Activated CD4-positive, alpha-beta T cell treated with anti-CD3 and anti-CD28 coated beads, Interleukin-2, amount 50 U/mL, for 1 hour (primary cell): ENCODE results near the gene ACBD7.

ENCODE experiments used
- DNase-seq: peaks from one replicate; pipeline ENCODE4 v3.0.0-alpha.2; 2020

Gene ACBD7

GRCh38 chr10:15084502-15084922 is 4.1 kb downstream of the ACBD7 start:
- DNase-seq, result no peak

DNA sequence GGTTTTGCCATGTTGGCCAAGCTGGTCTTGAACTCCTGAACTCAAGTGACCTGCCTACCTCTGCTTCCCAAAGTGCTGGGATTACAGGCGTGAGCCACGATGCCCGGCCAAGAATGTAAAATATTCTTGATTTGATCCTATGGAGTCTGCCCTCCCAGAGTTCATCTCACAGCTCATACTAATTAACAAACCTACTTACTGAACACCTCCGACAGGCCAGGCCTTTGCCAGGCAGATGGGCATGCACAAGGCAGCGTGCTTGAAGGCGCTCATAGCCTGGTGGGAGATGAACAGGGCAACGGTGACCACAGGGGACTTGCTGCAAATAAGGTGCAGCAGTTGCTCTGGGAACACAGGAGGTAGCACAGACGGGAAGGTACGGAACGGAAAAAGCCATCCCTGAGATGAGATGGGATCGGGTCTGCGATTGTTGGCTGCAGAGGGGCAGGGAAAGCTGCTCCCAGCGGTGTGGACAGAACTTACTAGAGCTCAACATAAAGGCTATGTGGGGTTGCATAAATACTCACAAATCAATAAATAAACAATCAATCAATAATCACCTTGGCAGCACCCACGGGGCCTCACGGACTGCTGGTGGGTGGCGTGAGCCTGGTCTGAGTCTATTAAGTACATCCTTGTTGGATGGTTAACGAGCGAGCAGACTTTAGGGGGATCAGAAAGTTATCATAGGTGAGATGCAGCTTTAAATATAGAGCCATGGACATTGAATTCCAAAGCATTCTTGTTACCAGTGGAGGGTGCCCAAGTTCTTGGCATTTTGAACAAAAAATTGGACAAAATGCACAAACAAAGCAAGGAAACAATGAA is 4.7 kb downstream of the ACBD7 start:
- no peak for DNase-seq

DNA sequence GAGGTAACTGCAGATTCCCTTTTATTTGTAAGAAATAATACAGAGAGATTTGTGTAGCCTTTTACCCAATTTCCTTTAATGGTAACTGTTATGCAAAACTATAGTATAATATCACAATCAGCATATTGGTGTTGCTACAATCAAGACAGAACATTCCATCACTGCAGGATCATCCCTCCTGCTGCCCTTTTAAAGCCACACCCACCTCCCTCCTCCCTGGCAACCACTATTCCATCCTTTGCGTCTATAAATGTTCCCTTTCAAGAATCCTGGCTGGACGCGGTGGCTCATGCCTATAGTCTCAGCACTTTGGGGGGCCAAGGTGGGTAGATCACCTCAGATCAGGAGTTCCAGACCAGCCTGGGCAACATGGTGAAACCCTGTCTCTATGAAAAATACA is 13.2 kb downstream of the ACBD7 start:
- DNase-seq, result no peak

GRCh38 chr10:15072358-15072757 is 16.2 kb downstream of the ACBD7 start:
- DNase-seq, result no peak

- DNase-seq, result no peak
Measured at GRCh38 chr10:15069230-15069629, 19.3 kb downstream of the ACBD7 start.

GRCh38 chr10:15068802-15069201 is 19.8 kb downstream of the ACBD7 start:
- DNase-seq, result no peak

GRCh38 chr10:15067154-15067553 is 21.4 kb downstream of the ACBD7 start:
- no peak for DNase-seq

DNA sequence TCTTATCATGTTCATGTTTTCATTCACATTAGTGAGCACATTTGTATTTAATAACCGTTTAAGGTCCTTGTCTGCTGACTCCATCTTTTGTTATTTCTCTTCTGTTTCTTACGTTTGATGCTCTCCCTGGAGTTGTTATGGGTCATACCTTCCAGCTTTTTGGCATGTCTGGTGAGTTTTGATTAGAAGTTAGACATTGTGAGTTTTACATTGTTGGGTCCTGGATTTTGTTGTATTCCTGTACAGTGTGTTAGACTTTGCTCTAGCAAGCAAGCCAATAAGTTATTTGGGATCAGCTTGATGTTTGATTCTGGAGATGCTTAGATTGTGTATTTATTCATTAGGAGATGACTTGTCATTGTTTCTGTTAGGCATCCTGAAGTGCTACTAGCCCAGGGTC is 27.9 kb downstream of the ACBD7 start:
- DNase-seq, result no peak

- no peak for DNase-seq
Measured at GRCh38 chr10:15059914-15060313, 28.7 kb downstream of the ACBD7 start.

GRCh38 chr10:15058689-15059088 is 29.9 kb downstream of the ACBD7 start:
- no peak for DNase-seq

DNA sequence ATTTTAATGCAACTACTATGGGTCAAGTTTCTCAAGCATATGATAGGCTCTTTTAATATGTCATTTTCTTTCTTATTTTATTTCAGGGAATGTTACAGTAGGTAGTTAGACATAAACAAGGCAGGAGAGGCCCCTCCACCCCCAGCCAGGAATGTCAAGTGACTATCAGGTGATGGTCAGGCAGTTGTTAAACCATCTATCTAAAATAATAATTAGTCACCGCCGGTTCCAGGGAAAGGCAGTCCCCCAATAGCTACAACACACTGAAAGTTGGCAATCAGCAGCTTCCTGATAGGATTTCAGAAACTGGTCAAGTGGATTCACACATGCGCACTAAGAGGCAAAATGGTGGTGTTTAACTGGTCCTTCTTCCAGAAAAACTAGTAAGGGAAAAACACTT is 35.5 kb downstream of the ACBD7 start:
- no peak for DNase-seq

GRCh38 chr10:15052121-15052520 is 36.5 kb downstream of the ACBD7 start:
- no peak for DNase-seq

GRCh38 chr10:15049533-15049932 is 39.0 kb downstream of the ACBD7 start:
- no peak for DNase-seq

DNA sequence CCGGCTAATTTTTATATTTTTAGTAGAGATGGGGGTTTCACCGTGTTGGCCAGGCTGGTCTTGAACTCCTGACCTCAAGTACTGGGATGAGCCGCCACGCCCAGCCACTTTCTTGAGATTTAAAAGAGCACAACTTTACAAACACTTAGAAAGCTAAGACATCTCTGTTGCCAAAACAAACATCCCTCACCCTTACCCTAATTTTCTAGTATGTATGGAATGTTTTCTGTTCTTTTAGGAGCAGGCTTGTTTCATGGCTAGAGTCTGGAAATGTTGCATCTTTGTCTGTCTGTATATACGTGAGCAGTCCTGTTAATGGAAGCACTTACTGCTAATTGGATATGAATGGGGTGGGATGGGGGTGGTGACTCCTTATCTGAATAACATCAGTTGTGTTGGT is 42.0 kb downstream of the ACBD7 start:
- DNase-seq, result no peak

- no peak for DNase-seq
Measured at GRCh38 chr10:15045380-15045779, 43.2 kb downstream of the ACBD7 start.

GRCh38 chr10:15043674-15044073 is 44.9 kb downstream of the ACBD7 start, which contains the start of gene OLAH:
OLAH (plus strand) TSS chr10:15043943; CDS start chr10:15047289, 3,346 bp downstream.
- no peak for DNase-seq

- no peak for DNase-seq
Measured at GRCh38 chr10:15038416-15038815, 50.2 kb downstream of the ACBD7 start.

DNA sequence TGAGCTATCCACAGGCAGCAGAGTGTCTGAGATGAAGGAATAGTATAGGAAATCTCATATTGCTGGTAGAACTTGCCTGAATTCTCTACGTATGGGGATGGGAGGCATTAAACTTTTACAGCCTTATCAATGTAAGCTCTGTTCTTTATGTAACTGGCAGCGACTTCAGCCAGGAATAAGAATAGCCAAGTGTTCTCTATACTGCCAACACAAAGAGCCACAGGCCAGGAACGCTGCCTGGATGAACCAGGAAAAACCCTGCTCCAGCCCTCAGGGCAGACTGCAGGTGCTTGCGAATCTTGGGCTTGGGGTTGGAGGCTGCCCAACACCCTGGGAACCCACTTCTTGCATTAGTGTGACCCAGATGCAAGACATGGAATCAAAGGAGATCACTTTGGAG is 50.9 kb downstream of the ACBD7 start:
- DNase-seq, result no peak

DNA sequence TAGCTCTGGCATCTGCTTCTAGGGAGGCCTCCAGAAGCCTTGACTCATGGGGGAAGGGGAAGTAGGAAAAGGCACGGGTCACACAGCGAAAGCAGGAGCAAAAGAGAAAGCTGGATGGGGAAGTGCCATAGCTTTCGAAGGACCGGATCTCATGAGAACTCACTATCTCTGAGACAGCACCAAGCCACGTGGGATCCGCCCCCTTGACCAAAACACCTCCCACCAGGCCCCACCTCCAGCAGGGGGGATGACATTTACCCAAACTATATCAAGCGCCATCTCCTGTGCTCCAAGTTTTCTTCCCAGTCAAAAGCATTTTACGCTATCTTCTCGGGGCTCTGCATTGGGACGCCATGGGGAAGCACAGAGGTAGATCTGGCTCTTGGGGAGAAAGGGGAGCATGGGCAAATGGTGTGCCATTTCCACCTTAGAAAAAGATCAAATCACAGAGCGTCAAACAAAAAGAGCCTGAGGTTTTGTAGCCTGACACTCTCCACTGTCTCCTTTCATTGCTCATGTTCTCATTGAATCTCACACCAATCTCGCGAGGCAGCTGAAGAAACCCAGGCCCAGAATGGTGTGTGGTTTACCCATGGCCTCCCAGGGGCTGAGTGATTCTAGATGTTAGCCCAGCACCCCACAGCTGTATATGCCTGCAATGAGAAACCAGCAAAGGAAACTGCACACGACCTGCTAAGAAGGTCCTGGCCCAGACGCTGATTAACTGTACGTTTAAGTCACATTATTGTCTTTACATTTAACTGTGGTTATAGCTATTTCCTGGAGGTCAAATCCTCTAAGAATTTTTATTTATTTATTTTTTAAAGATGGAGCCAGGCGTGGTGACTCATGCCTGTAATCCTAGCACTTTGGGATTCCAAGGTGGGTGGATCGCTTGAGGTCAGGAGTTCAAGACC is 52.9 kb downstream of the ACBD7 start:
- no peak for DNase-seq

DNA sequence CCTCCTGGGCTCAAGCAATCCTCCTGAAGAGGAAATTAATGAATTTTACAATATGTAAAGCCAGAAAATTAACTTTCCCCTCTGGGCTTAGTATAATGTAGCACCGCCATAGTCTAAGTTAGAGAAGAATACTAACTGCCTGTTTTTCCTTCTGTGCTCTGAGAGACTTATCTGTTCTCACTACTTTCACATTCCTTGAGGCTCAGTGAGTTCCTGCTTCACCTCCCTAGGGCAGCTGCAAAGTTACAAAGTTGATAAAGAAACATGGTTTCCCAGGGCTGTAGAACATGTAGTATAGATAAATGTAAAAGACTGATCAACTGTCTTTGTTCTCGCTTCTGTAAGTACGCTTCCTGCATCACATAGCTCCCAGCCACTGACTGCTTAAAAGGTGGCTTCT is 60.8 kb downstream of the ACBD7 start:
- DNase-seq, result no peak
